AG09319 (cell line): ENCODE data around the gene CDHR5.

Experiments
- DNase-seq: peaks from one replicate; pipeline ENCODE4 v3.0.0-alpha.2; 2010; ENCODE audit warnings: low read depth; ENCODE audit errors: extremely low read depth
- CTCF ChIP-seq: IDR thresholded peaks from 2 replicates; pipeline ENCODE4 v1.5.1; 2011; ENCODE audit warnings: low read depth, mild to moderate bottlenecking, inconsistent platforms, low read length, moderate library complexity

CDHR5 gene

GRCh38 chr11:636511-637332 lies 12.0 kb upstream of the CDHR5 start, which contains the start of gene DRD4:
TSS of gene DRD4 (plus strand) at chr11:637269. CDS start at chr11:637305, 36 bp downstream.
- no peak for TF ChIP-seq CTCF
- DNase-seq = no peak

GRCh38 chr11:635945-636510 lies 11.3 kb upstream of the CDHR5 start:
- DNase-seq = no peak
- no peak for TF ChIP-seq CTCF

GRCh38 chr11:630871-631270 lies 6.1 kb upstream of the CDHR5 start:
- no peak for TF ChIP-seq CTCF
- DNase-seq = no peak

- no peak for DNase-seq
- TF ChIP-seq CTCF = no peak
Measured at GRCh38 chr11:629237-629583, 4.5 kb upstream of the CDHR5 start.

GRCh38 chr11:628056-628455 lies 3.3 kb upstream of the CDHR5 start:
- no peak for TF ChIP-seq CTCF
- DNase-seq = no peak

GRCh38 chr11:627308-627576 lies 2.5 kb upstream of the CDHR5 start:
- no peak for TF ChIP-seq CTCF

GRCh38 chr11:626475-627307 lies 1.9 kb upstream of the CDHR5 start, which contains the start of gene SCT:
TSS of gene SCT (minus strand) at chr11:627181. CDS start at chr11:627143, 38 bp downstream.
- no peak for DNase-seq
- no peak for TF ChIP-seq CTCF

More at GRCh38 chr11:627308-627576, 2.5 kb upstream of the CDHR5 start:
- DNase-seq = no peak
